OCI-LY1 (cell line): ENCODE results near the gene SDR39U1.

Source experiments
- H2AFZ ChIP-seq: fragments of 200-600 bp; sonication (generic), shearing (Covaris generic); 2 replicates; pipeline ENCODE4 v1.6.0; 2014; ENCODE audit warnings: antibody characterized with exemption, mild to moderate bottlenecking, low read length
- H3F3A ChIP-seq: fragments of 200-600 bp; sonication (generic), shearing (Covaris generic); 2 replicates; pipeline ENCODE4 v1.6.0; 2014; ENCODE audit warnings: mild to moderate bottlenecking, antibody characterized with exemption, low read length, moderate library complexity; ENCODE audit not compliant: insufficient read depth
- H3K27ac ChIP-seq: fragments of 200-600 bp; sonication (generic); 2 replicates; pipeline ENCODE4 v1.5.1; 2014; ENCODE audit warnings: low read length, mixed run types, mild to moderate bottlenecking, low read depth; ENCODE audit not compliant: poor library complexity, severe bottlenecking
- H3K27me3 ChIP-seq: fragments of 200-600 bp; sonication (generic); 2 replicates; pipeline ENCODE4 v1.6.0; 2014; ENCODE audit warnings: antibody characterized with exemption, mild to moderate bottlenecking, low read length, moderate library complexity; ENCODE audit not compliant: insufficient read depth
- H3K36me3 ChIP-seq: fragments of 200-600 bp; sonication (generic); 2 replicates; pipeline ENCODE4 v1.6.1; 2014; ENCODE audit warnings: mild to moderate bottlenecking, antibody characterized with exemption, low read length, moderate library complexity, mixed read lengths; ENCODE audit not compliant: insufficient read depth
- H3K4me1 ChIP-seq: fragments of 200-600 bp; sonication (generic); 2 replicates; pipeline ENCODE4 v1.5.1; 2014; ENCODE audit warnings: mild to moderate bottlenecking, low read length, moderate library complexity; ENCODE audit not compliant: insufficient read depth, severe bottlenecking
- H3K4me2 ChIP-seq: fragments of 200-600 bp; sonication (generic), shearing (Covaris generic); 2 replicates; pipeline ENCODE4 v1.6.1; 2014; ENCODE audit warnings: low read length
- H3K4me3 ChIP-seq: fragments of 200-600 bp; sonication (generic); 2 replicates; pipeline ENCODE4 v1.5.1; 2014; ENCODE audit warnings: low read length, low read depth, mild to moderate bottlenecking, mixed read lengths; ENCODE audit not compliant: poor library complexity, severe bottlenecking
- H3K79me2 ChIP-seq: fragments of 200-600 bp; shearing (Covaris generic); 2 replicates; pipeline ENCODE4 v1.6.1; 2016; ENCODE audit warnings: mixed run types, low read length, mixed read lengths; ENCODE audit not compliant: insufficient read depth
- H3K9ac ChIP-seq: fragments of 200-600 bp; sonication (generic), shearing (Covaris generic); 2 replicates; pipeline ENCODE4 v1.6.1; 2014; ENCODE audit warnings: mild to moderate bottlenecking, low read length, mixed read lengths
- H3K9me2 ChIP-seq: fragments of 200-600 bp; sonication (generic), shearing (Covaris generic); 2 replicates; pipeline ENCODE4 v1.6.1; 2014; ENCODE audit warnings: low read depth, mild to moderate bottlenecking, low read length, mixed read lengths
- H3K9me3 ChIP-seq: fragments of 200-600 bp; shearing (Covaris generic); 2 replicates; pipeline ENCODE4 v1.6.1; 2014; ENCODE audit warnings: low read length, mixed read lengths
- H4K20me1 ChIP-seq: fragments of 200-600 bp; sonication (generic), shearing (Covaris generic); 2 replicates; pipeline ENCODE4 v1.6.0; 2016; ENCODE audit warnings: mild to moderate bottlenecking, low read length; ENCODE audit not compliant: insufficient read depth
- EZH2 ChIP-seq: fragments of 200-600 bp; sonication (generic), shearing (Covaris generic); IDR thresholded peaks from 2 replicates; pipeline ENCODE4 v1.8.0; 2017; ENCODE audit warnings: borderline replicate concordance, mixed run types, mild to moderate bottlenecking, antibody characterized with exemption, low read length, moderate library complexity, mixed read lengths
- TF ChIP-seq, protein P1 (sequence below): fragments of 200-600 bp; sonication (generic), shearing (Covaris generic); IDR thresholded peaks from 2 replicates; pipeline ENCODE4 v1.5.1; 2017; ENCODE audit warnings: mild to moderate bottlenecking, antibody characterized with exemption, low read length, moderate library complexity, mixed read lengths

SDR39U1 gene

DNA sequence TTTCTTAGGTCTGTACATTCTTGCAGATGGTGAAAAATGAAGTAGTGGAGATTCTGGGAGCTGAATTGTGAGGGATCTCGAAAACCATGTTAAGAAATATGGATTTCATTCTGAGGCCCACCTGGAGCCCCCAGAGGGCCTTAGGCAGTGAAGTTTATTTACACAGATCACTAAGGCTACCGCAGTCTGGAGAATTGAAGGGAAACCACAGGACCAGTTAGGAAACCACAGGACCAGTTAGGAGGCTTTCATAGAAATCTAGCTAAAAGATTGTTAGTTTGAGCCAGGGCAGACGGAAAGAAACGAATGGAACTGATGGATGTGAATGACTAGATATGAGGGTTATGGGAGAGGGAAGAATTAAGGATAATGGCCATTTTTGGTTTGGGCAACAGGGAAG lies 20.3 kb downstream of the SDR39U1 start:
- no peaks in the 10 kb centered on the region for H3K9me2 ChIP-seq
- H3K9me3 ChIP-seq = no peaks in the 10 kb centered on the region
- no peak overlapping the region for H3K27ac ChIP-seq
- TF ChIP-seq EZH2 = no peak
- TF ChIP-seq, protein P1, sequence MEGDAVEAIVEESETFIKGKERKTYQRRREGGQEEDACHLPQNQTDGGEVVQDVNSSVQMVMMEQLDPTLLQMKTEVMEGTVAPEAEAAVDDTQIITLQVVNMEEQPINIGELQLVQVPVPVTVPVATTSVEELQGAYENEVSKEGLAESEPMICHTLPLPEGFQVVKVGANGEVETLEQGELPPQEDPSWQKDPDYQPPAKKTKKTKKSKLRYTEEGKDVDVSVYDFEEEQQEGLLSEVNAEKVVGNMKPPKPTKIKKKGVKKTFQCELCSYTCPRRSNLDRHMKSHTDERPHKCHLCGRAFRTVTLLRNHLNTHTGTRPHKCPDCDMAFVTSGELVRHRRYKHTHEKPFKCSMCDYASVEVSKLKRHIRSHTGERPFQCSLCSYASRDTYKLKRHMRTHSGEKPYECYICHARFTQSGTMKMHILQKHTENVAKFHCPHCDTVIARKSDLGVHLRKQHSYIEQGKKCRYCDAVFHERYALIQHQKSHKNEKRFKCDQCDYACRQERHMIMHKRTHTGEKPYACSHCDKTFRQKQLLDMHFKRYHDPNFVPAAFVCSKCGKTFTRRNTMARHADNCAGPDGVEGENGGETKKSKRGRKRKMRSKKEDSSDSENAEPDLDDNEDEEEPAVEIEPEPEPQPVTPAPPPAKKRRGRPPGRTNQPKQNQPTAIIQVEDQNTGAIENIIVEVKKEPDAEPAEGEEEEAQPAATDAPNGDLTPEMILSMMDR = no peak
- H3K9ac ChIP-seq = no peak overlapping the region
- H3K27me3 ChIP-seq = no peaks in the 10 kb centered on the region
- no peaks in the 10 kb centered on the region for H4K20me1 ChIP-seq
- no peak overlapping the region for H3K4me2 ChIP-seq
- peaks cover 33% of the 10 kb centered on the region for H3K4me1 ChIP-seq
- H3K79me2 ChIP-seq = no peaks in the 10 kb centered on the region
- no peak overlapping the region for H3K4me3 ChIP-seq
- no peaks in the 10 kb centered on the region for H3K36me3 ChIP-seq
- H3F3A ChIP-seq = no peaks in the 10 kb centered on the region
- no peak overlapping the region for H2AFZ ChIP-seq

DNA sequence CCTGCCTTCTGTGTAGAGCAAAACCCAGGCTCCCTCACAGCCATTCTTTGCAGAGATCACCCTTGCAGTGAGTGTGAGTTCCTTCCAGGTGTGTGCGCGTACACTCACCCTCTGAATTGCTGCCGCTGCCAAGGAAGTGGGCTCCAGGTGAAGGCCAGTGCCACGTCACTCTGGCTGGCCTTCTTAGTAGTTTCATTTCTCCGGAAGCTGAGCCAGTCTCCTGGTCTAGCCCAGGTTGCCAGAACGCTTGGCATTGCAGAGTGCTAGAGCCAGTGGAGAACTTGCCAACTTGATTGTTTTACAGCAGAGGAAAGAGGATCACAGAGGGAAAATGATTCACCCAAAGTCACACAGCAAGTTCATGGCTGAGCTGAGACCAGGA lies 24.1 kb downstream of the SDR39U1 start:
- Histone ChIP-seq H3K9ac (no peak overlapping the region), H3K9me2 (no peaks in the 10 kb centered on the region), H3K27ac (no peak overlapping the region), H3K4me1 (peaks cover 12% of the 10 kb centered on the region), H3K27me3 (0 out of 2 replicates have a peak, but pooled peaks cover 6% of the 10 kb centered on the region), H3K79me2 (no peaks in the 10 kb centered on the region), H4K20me1 (no peaks in the 10 kb centered on the region), H3K36me3 (no peaks in the 10 kb centered on the region), H3K9me3 (no peaks in the 10 kb centered on the region), H2AFZ (no peak overlapping the region), H3F3A (no peaks in the 10 kb centered on the region), H3K4me3 (no peak overlapping the region), H3K4me2 (no peak overlapping the region)
- TF ChIP-seq EZH2 = no peak
- TF ChIP-seq, protein P1 = no peak

DNA sequence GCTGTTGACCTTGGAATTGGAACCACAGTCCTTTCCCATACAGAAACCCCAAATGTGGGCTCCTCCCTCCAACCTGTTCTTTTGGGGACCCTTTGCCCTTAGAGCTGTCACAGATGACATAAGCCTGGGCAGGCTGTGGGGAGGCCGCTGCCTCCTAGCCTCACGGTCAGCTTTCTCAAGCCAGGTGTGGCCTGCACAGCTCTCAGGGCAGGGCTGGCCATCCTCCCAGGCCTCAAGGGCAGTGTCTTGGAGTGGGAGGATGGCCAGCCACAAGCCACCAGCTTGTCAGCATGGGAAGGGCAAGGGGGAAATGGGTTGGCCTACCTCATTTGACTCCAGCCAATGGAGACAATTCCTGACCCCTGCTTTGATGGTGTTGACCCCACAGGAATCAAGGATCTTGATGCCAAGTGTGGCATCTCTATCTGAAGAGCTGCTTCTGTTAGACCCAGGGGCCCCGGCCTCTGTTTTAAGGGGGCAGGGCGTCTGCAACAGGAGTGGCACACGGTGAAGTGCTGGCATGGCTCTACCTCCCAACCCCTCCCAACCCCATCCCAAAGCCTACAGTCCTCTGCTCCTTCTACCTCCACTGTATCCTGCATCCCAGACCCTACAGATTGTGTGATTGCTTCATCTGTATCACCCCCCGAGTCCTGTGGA lies 24.6 kb downstream of the SDR39U1 start:
- Histone ChIP-seq H3K9me2 (no peaks in the 10 kb centered on the region), H3K9me3 (no peaks in the 10 kb centered on the region), H2AFZ (no peak overlapping the region), H3K79me2 (no peaks in the 10 kb centered on the region), H3K27ac (no peak overlapping the region), H3F3A (no peaks in the 10 kb centered on the region), H3K4me1 (peaks cover 7% of the 10 kb centered on the region), H4K20me1 (no peaks in the 10 kb centered on the region), H3K36me3 (no peaks in the 10 kb centered on the region), H3K4me2 (no peak overlapping the region), H3K9ac (no peak overlapping the region), H3K27me3 (0 out of 2 replicates have a peak, but pooled peaks cover 6% of the 10 kb centered on the region), H3K4me3 (no peak overlapping the region)
- TF ChIP-seq, protein P1 = no peak
- TF ChIP-seq EZH2 = no peak
